SU-DHL-6 (cell line): Measurements from ENCODE around the gene NDN.

Experiments used
- H2AFZ ChIP-seq: fragments of 200-600 bp; sonication (generic); 2 replicates; pipeline ENCODE4 v1.6.1; 2014; ENCODE audit warnings: low read depth, mild to moderate bottlenecking, moderate library complexity, mixed read lengths, antibody characterized with exemption, low read length; ENCODE audit not compliant: severe bottlenecking
- H3F3A ChIP-seq: fragments of 200-600 bp; shearing (Covaris generic); 2 replicates; pipeline ENCODE4 v1.6.0; 2016; ENCODE audit warnings: antibody characterized with exemption, mild to moderate bottlenecking; ENCODE audit not compliant: insufficient read depth
- H3K27ac ChIP-seq: fragments of 200-600 bp; sonication (generic); 2 replicates; pipeline ENCODE4 v1.5.1; 2016; ENCODE audit warnings: low read depth, mild to moderate bottlenecking, low read length, moderate library complexity, mixed read lengths
- H3K27me3 ChIP-seq: fragments of 200-600 bp; sonication (generic), shearing (Covaris generic); 2 replicates; pipeline ENCODE4 v1.6.0; 2014; ENCODE audit warnings: mild to moderate bottlenecking, low read length
- H3K36me3 ChIP-seq: fragments of 200-600 bp; sonication (generic); 2 replicates; pipeline ENCODE4 v1.6.1; 2014; ENCODE audit warnings: mild to moderate bottlenecking, low read length, mixed read lengths
- H3K4me2 ChIP-seq: fragments of 300-600, 200-600 bp; shearing (Covaris generic), sonication (generic); 2 replicates; pipeline ENCODE4 v1.6.0; 2014; ENCODE audit warnings: low read length, low read depth, mild to moderate bottlenecking; ENCODE audit not compliant: poor library complexity, severe bottlenecking
- H3K4me3 ChIP-seq: fragments of 200-600 bp; sonication (generic); 2 replicates; pipeline ENCODE4 v1.5.1; 2014; ENCODE audit warnings: antibody characterized with exemption, low read length, mild to moderate bottlenecking, mixed read lengths; ENCODE audit not compliant: insufficient read depth, poor library complexity, severe bottlenecking
- H3K79me2 ChIP-seq: fragments of 200-600 bp; sonication (generic); 2 replicates; pipeline ENCODE4 v1.6.1; 2014; ENCODE audit warnings: mild to moderate bottlenecking, low read length, moderate library complexity; ENCODE audit not compliant: insufficient read depth
- H3K9ac ChIP-seq: fragments of 200-600 bp; sonication (generic); 2 replicates; pipeline ENCODE4 v1.7.0; 2014; ENCODE audit warnings: mild to moderate bottlenecking, low read length
- H3K9me2 ChIP-seq: fragments of 200-600 bp; sonication (generic); replicated peaks from 2 replicates; pipeline ENCODE4 v1.6.1; 2014; ENCODE audit warnings: low read length; ENCODE audit not compliant: insufficient read depth
- H3K9me3 ChIP-seq: fragments of 200-600 bp; sonication (generic); 2 replicates; pipeline ENCODE4 v1.6.1; 2014; ENCODE audit warnings: low read length, mixed read lengths; ENCODE audit not compliant: insufficient read depth
- H4K20me1 ChIP-seq: fragments of 200-600 bp; sonication (generic); 2 replicates; pipeline ENCODE4 v1.6.1; 2014; ENCODE audit warnings: low read depth, mild to moderate bottlenecking, antibody characterized with exemption, low read length, moderate library complexity, mixed read lengths
- CTCF ChIP-seq: fragments of 200-600 bp; sonication (generic); IDR thresholded peaks from one replicate; pipeline ENCODE4 v1.5.1; 2017; ENCODE audit warnings: antibody characterized with exemption, mild to moderate bottlenecking, low read length, moderate library complexity; ENCODE audit not compliant: insufficient read depth, poor library complexity, severe bottlenecking
- EZH2phosphoT487 ChIP-seq: fragments of 200-600 bp; sonication (generic), shearing (Covaris generic); conservative IDR thresholded peaks from 2 replicates; pipeline ENCODE4 v1.6.1; 2018; ENCODE audit warnings: mild to moderate bottlenecking, antibody characterized with exemption, low read length, moderate library complexity, mixed read lengths

NDN gene

DNA sequence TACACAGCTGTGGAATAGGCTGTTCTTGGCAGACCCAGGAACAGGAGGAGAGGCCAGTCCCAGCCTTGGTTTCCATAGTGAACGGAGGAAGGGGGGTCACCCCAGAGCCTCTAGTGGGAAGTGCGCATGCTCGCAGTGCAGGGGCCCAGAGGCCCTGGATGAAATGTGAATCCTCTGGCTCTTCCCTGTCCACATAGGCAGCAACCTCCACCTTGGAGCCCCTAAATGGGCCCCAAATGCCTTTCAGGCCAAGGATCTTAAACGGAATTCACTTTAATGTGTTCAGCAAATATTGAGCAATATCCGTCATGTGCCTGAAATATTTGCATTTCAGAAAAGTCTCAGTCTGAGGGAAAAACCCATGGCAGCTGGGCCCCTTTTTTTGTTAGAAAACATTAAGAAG is 3.3 kb upstream of the NDN start:
- Histone ChIP-seq H3K27me3 (no peaks in the 10 kb centered on the region), H3K9ac (no peak overlapping the region), H3K9me3 (no peaks in the 10 kb centered on the region), H3K4me3 (no peak overlapping the region), H3K36me3 (no peaks in the 10 kb centered on the region), H2AFZ (no peak overlapping the region), H3F3A (no peaks in the 10 kb centered on the region), H3K27ac (no peak overlapping the region), H3K9me2 (no peaks in the 10 kb centered on the region), H3K4me2 (no peak overlapping the region), H3K79me2 (no peaks in the 10 kb centered on the region), H4K20me1 (no peaks in the 10 kb centered on the region)
- TF ChIP-seq CTCF (no peak), EZH2phosphoT487 (no peak)

- no peak overlapping the region for H2AFZ ChIP-seq
- no peak overlapping the region for H3K27ac ChIP-seq
- no peaks in the 10 kb centered on the region for H3K9me2 ChIP-seq
- H3K9ac ChIP-seq, result no peak overlapping the region
- no peak overlapping the region for H3K4me2 ChIP-seq
- TF ChIP-seq EZH2phosphoT487, result no peak
- no peak for TF ChIP-seq CTCF
- no peaks in the 10 kb centered on the region for H3K9me3 ChIP-seq
- no peaks in the 10 kb centered on the region for H3K79me2 ChIP-seq
- H3K27me3 ChIP-seq, result no peaks in the 10 kb centered on the region
- no peak overlapping the region for H3K4me3 ChIP-seq
- no peaks in the 10 kb centered on the region for H4K20me1 ChIP-seq
- no peaks in the 10 kb centered on the region for H3K36me3 ChIP-seq
- H3F3A ChIP-seq, result no peaks in the 10 kb centered on the region
Measured at GRCh38 chr15:23690015-23690414, 2.9 kb upstream of the NDN start.

DNA sequence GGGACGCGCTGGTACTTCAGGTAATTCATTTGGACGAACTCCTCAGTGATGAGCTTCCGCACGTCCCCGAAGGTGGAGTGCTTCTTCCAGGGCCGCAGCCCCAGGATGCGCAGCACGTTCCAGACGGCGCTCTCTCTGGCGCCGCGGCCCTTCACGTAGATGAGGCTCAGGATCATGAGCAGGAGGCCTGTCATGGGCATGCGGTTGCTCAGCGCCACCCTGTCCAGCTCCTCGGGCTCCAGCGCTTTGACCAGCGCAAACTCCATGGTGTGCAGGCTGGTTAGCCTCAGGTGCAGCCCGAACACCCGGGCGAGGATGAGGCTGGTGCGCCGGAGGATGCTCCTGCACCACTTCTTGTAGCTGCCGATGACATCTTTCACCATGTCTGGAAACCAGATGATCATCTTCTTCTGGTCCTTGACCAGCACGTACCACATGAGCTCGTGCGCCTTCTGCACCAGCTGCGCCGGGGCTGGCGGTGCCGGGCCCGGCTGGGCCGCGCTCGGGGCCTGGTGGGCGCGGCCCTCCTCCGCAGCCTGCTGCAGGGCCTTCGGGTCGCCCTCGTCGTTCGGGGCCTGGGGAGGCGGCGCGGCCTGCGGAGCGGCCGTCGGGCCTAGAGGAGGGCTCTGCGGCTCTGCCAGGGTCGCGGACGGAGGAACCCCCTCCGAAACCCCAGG is 501 bp downstream of the NDN start:
- Histone ChIP-seq H3K27ac (no peak overlapping the region), H3K9ac (no peak overlapping the region), H3K4me2 (no peak overlapping the region), H3K4me3 (no peak overlapping the region), H3F3A (no peaks in the 10 kb centered on the region), H2AFZ (no peak overlapping the region), H3K36me3 (no peaks in the 10 kb centered on the region), H3K9me2 (no peaks in the 10 kb centered on the region), H3K9me3 (no peaks in the 10 kb centered on the region), H3K79me2 (no peaks in the 10 kb centered on the region), H3K27me3 (no peaks in the 10 kb centered on the region), H4K20me1 (no peaks in the 10 kb centered on the region)
- TF ChIP-seq EZH2phosphoT487, result no peak
- no peak for TF ChIP-seq CTCF
